ENCODE results near the gene KCNC2. TPM values are rescaled to one million over a fixed set of nuclear protein-coding genes. Genes with fewer than 3 reads are reported as not detected.

The KCNC2 gene
- total RNA-seq, 3 donors from 2014 or later, result not detected

GRCh38 chr12:75058228-75058627 is 151.4 kb downstream of the KCNC2 start:
- ATAC-seq (no peak), DNase-seq (no peak)
- no peaks in the 10 kb centered on the region for H3K36me3 Mint-ChIP-seq (ENCODE audit: insufficient read depth)
- H3K4me1 Mint-ChIP-seq (ENCODE audit: low read depth), result no peaks in the 10 kb centered on the region
- H3K4me3 Mint-ChIP-seq, result no peak overlapping the region
- H3K27me3 Mint-ChIP-seq (ENCODE audit: low read depth), result no peaks in the 10 kb centered on the region
- no peaks in the 10 kb centered on the region for H3K9me3 Mint-ChIP-seq

DNA sequence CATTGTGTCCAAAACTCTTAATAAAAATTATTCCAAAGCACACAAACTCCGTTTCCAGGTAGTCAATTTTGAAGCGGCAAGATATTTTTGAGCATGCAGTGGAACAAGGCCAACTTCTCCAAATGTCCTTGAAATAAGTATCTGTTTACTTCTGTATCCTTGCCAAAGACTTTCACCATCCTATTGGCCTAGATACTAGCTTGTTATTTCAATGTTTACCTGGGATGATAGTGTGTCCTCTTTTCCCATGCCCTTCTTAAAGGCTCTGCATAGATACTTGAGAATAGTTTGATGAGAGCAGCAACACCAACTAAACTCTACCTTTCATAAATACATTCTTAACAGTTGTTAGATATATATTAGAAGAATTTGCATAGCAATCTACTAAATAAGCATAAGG is 160.9 kb downstream of the KCNC2 start:
- DNase-seq (no peak), ATAC-seq (no peak)
- H3K9me3 Mint-ChIP-seq, result no peaks in the 10 kb centered on the region
- no peaks in the 10 kb centered on the region for H3K27me3 Mint-ChIP-seq (ENCODE audit: low read depth)
- no peaks in the 10 kb centered on the region for H3K4me1 Mint-ChIP-seq (ENCODE audit: low read depth)
- no peaks in the 10 kb centered on the region for H3K36me3 Mint-ChIP-seq (ENCODE audit: insufficient read depth)
- H3K4me3 Mint-ChIP-seq, result no peak overlapping the region

DNA sequence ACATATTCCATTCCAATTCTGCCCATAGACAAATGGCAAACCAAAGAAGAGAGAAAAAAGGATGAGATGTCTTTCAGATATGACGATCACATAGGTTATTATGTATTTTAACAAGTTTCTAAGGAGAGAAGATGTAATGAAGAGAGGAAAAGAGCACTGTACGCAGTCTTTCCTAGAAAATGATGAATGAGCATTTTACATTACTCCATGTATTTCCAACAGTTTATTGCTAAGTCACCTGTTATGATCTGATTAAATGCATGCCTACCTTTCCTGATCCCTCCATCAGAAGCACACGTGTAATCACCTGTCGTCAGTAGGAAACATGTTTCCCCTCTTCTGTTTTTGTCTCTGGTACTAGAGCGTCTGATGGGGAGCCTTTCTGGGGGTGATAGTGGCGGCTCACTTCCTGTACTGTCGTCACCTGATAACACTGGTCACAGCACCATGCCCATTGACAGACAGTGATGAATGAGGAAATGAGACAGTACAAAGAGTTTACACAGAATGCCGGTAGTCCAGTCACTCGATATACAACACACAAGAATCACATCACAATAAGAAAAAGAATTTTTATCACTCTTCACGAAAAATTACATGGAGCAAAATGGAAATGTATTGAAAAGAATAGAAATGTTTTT is 161.6 kb downstream of the KCNC2 start:
- no peaks in the 10 kb centered on the region for H3K27me3 Mint-ChIP-seq (ENCODE audit: low read depth)
- no peak for ATAC-seq
- H3K9me3 Mint-ChIP-seq, result no peaks in the 10 kb centered on the region
- no peaks in the 10 kb centered on the region for H3K36me3 Mint-ChIP-seq (ENCODE audit: insufficient read depth)
- H3K4me1 Mint-ChIP-seq (ENCODE audit: low read depth), result no peaks in the 10 kb centered on the region
- DNase-seq, result no peak
- no peak overlapping the region for H3K4me3 Mint-ChIP-seq

DNA sequence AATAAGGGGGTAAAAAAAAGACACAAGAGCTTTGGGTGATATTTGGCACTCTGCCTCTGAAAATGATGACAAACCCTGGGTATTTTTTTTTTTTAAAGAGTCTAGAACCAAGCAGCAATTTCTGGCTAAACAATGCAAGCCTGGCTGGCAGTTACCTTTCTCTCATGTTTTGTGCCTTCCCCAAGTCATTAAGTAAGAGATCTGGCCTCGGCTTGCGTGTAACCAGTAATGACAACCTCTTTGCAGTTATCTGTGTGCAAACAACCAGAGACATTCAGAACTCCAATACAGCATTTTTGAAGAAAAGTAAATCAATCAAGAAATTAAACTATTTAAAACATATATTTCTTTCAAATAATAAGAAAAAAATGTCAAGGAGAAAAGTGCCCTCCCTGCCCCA is 167.5 kb downstream of the KCNC2 start:
- Mint-ChIP-seq H3K4me1 (ENCODE audit: low read depth) (no peaks in the 10 kb centered on the region), H3K4me3 (no peak overlapping the region), H3K36me3 (ENCODE audit: insufficient read depth) (no peaks in the 10 kb centered on the region), H3K27me3 (ENCODE audit: low read depth) (no peaks in the 10 kb centered on the region), H3K9me3 (no peaks in the 10 kb centered on the region)
- ATAC-seq (no peak), DNase-seq (no peak)

- ATAC-seq (no peak), DNase-seq (no peak)
- Mint-ChIP-seq H3K4me1 (ENCODE audit: low read depth) (no peaks in the 10 kb centered on the region), H3K9me3 (no peaks in the 10 kb centered on the region), H3K36me3 (ENCODE audit: insufficient read depth) (no peaks in the 10 kb centered on the region), H3K4me3 (no peak overlapping the region), H3K27me3 (ENCODE audit: low read depth) (no peaks in the 10 kb centered on the region)
These were observed 168.2 kb downstream of the KCNC2 start for GRCh38 chr12:75041472-75041871.

- DNase-seq (no peak), ATAC-seq (no peak)
- peaks cover 4% of the 10 kb centered on the region for H3K36me3 Mint-ChIP-seq (ENCODE audit: insufficient read depth)
- H3K9me3 Mint-ChIP-seq, result peaks cover 53% of the 10 kb centered on the region
- no peak overlapping the region for H3K4me3 Mint-ChIP-seq
- H3K27me3 Mint-ChIP-seq (ENCODE audit: low read depth), result no peaks in the 10 kb centered on the region
- H3K4me1 Mint-ChIP-seq (ENCODE audit: low read depth), result no peaks in the 10 kb centered on the region
These were observed 189.5 kb downstream of the KCNC2 start for GRCh38 chr12:75020068-75020557.

- peaks cover 2% of the 10 kb centered on the region for H3K4me1 Mint-ChIP-seq (ENCODE audit: low read depth)
- no peaks in the 10 kb centered on the region for H3K27me3 Mint-ChIP-seq (ENCODE audit: low read depth)
- DNase-seq (no peak), ATAC-seq (peak in 1 of 2 donors; percentile 52)
- no peaks in the 10 kb centered on the region for H3K36me3 Mint-ChIP-seq (ENCODE audit: insufficient read depth)
- H3K9me3 Mint-ChIP-seq, result peaks cover 6% of the 10 kb centered on the region
- no peak overlapping the region for H3K4me3 Mint-ChIP-seq
These were observed 198.5 kb downstream of the KCNC2 start for GRCh38 chr12:75011120-75011519.

- no peak for DNase-seq
- ATAC-seq, result no peak
- H3K9me3 Mint-ChIP-seq, result peaks cover 3% of the 10 kb centered on the region
- H3K4me1 Mint-ChIP-seq (ENCODE audit: low read depth), result peaks cover 2% of the 10 kb centered on the region
- no peaks in the 10 kb centered on the region for H3K27me3 Mint-ChIP-seq (ENCODE audit: low read depth)
- no peak overlapping the region for H3K4me3 Mint-ChIP-seq
- H3K36me3 Mint-ChIP-seq (ENCODE audit: insufficient read depth), result no peaks in the 10 kb centered on the region
These were observed 202.5 kb downstream of the KCNC2 start for GRCh38 chr12:75007133-75007532.

- peaks cover 10% of the 10 kb centered on the region for H3K4me1 Mint-ChIP-seq (ENCODE audit: low read depth)
- DNase-seq (no peak), ATAC-seq (no peak)
- H3K4me3 Mint-ChIP-seq, result peak overlapping the region; percentile 45
- H3K9me3 Mint-ChIP-seq, result peaks cover 3% of the 10 kb centered on the region
- H3K36me3 Mint-ChIP-seq (ENCODE audit: insufficient read depth), result no peaks in the 10 kb centered on the region
- no peaks in the 10 kb centered on the region for H3K27me3 Mint-ChIP-seq (ENCODE audit: low read depth)
These were observed 209.5 kb downstream of the KCNC2 start for GRCh38 chr12:75000120-75000519.

GRCh38 chr12:74999474-74999873 is 210.2 kb downstream of the KCNC2 start:
- ATAC-seq (no peak), DNase-seq (no peak)
- Mint-ChIP-seq H3K27me3 (ENCODE audit: low read depth) (no peaks in the 10 kb centered on the region), H3K9me3 (no peaks in the 10 kb centered on the region), H3K4me1 (ENCODE audit: low read depth) (peaks cover 10% of the 10 kb centered on the region), H3K36me3 (ENCODE audit: insufficient read depth) (no peaks in the 10 kb centered on the region), H3K4me3 (peak overlapping the region; percentile 45)

Other genes starting within 250 kb of the KCNC2 start
- gene CAPS2, start 120.5 kb upstream of the KCNC2 start, total RNA-seq, result under 1 TPM; 0.33 to 0.79 (median 0.65) TPM
- gene GLIPR1L1, start 124.8 kb upstream of the KCNC2 start, total RNA-seq, result not detected
- under 1 TPM in 1 of 3 donors, not detected in 2; 0.20 TPM for gene GLIPR1L2, start 181.2 kb upstream of the KCNC2 start, total RNA-seq

Data from activated T-cell treated with anti-CD3 and anti-CD28 coated beads, Interleukin-2, amount 50 U/mL, for 4 hours (primary cell).